Mammary epithelial cell (primary cell): ENCODE data around the gene TNS4.

Experiments
- CTCF ChIP-seq, 2 donors: IDR thresholded peaks in 1 of 2; conservative IDR thresholded peaks in 1 of 2; 2 replicates each; pipeline ENCODE4 v1.5.1; 2011 to 2012; ENCODE audit warnings: inconsistent platforms in 2 of 2, low read length in 2 of 2, mild to moderate bottlenecking in 2 of 2, control low read depth in 1 of 2, low read depth in 1 of 2; ENCODE audit not compliant: insufficient read depth in 1 of 2; ENCODE audit errors: extremely low read depth in 1 of 2
- EZH2 ChIP-seq: IDR thresholded peaks from 2 replicates; pipeline ENCODE4 v1.6.1; 2012; ENCODE audit warnings: low read length, inconsistent platforms, borderline replicate concordance

- no peak for TF ChIP-seq CTCF (conservative IDR thresholded peaks at IDR 0.05 in 1 of 2, IDR thresholded peaks at IDR 0.05 in 1 of 2; ENCODE audit: extremely low read depth in 1 of 2, insufficient read depth in 1 of 2, low read depth in 1 of 2, low read length in 2 of 2)
- no peak for TF ChIP-seq EZH2
Observed at GRCh38 chr17:40440166-40440565, 61.3 kb downstream of the TNS4 start.
